ENCODE data around the gene KIF21B.

DNA sequence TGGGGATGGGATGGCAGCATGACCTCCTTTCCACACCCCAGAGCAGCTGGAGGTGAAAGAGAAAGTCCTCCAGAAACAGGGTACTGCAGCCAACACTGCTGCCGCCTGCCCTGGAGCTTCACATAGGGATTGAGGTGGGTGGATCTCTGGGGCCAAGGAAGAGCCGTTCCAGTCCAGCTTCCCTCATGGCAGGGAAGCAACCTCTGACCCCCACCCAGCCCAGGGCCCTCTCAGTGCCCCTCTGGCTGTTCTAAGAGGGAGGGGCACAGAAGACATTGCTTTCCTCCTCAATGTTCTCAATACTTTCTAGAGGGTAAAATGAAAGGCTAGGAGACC is 5.7 kb downstream of the KIF21B start:
- no peak for TF ChIP-seq GATA2 (IDR thresholded peaks at IDR 0.05; ENCODE audit: low read depth, low read length)
- no peak for TF ChIP-seq GATA3 (IDR thresholded peaks at IDR 0.05; ENCODE audit: low read depth, low read length)

Measured in SH-SY5Y (cell line).